GM19240 (cell line): ENCODE data around the gene ATP6V1G3.
"Not testable (repeated sequence)": the region's sequence is repeated elsewhere in the genome, so short reads cannot be mapped to it uniquely, and the experiment has no call there.

Experiments
- DNase-seq: peaks from one replicate; pipeline ENCODE4 v3.0.0; 2011; ENCODE audit warnings: low spot score; ENCODE audit not compliant: insufficient read length

Gene ATP6V1G3

GRCh38 chr1:198543670-198544260 is 3.3 kb upstream of the ATP6V1G3 start:
- no peak for DNase-seq

GRCh38 chr1:198542632-198543031 is 2.2 kb upstream of the ATP6V1G3 start:
- no peak for DNase-seq

- no peak for DNase-seq
Measured at GRCh38 chr1:198541737-198542136, 1.3 kb upstream of the ATP6V1G3 start.

GRCh38 chr1:198538579-198539364 is 1.7 kb downstream of the ATP6V1G3 start:
- no peak for DNase-seq

GRCh38 chr1:198535631-198536030 is 4.8 kb downstream of the ATP6V1G3 start:
- no peak for DNase-seq

GRCh38 chr1:198534548-198535418 is 5.7 kb downstream of the ATP6V1G3 start:
- DNase-seq: no peak

GRCh38 chr1:198531891-198532290 is 8.6 kb downstream of the ATP6V1G3 start:
- DNase-seq: no peak

GRCh38 chr1:198530953-198531352 is 9.5 kb downstream of the ATP6V1G3 start:
- no peak for DNase-seq

- DNase-seq: no peak
Measured at GRCh38 chr1:198529414-198529813, 11.1 kb downstream of the ATP6V1G3 start.

GRCh38 chr1:198528364-198528763 is 12.1 kb downstream of the ATP6V1G3 start:
- no peak for DNase-seq

- DNase-seq: no peak
Measured at GRCh38 chr1:198524556-198524955, 15.9 kb downstream of the ATP6V1G3 start.

GRCh38 chr1:198524127-198524526 is 16.4 kb downstream of the ATP6V1G3 start:
- DNase-seq: not testable (repeated sequence)

- no peak for DNase-seq
Measured at GRCh38 chr1:198523182-198523950, 17.1 kb downstream of the ATP6V1G3 start.

- DNase-seq: peak; percentile 13
Measured at GRCh38 chr1:198520524-198521254, 19.8 kb downstream of the ATP6V1G3 start.

GRCh38 chr1:198519639-198520501 is 20.6 kb downstream of the ATP6V1G3 start:
- no peak for DNase-seq

- no peak for DNase-seq
Measured at GRCh38 chr1:198517623-198518199, 22.8 kb downstream of the ATP6V1G3 start.

- no peak for DNase-seq
Measured at GRCh38 chr1:198500096-198500495, 40.4 kb downstream of the ATP6V1G3 start.

GRCh38 chr1:198499588-198499987 is 40.9 kb downstream of the ATP6V1G3 start:
- no peak for DNase-seq

- no peak for DNase-seq
Measured at GRCh38 chr1:198498881-198499280, 41.6 kb downstream of the ATP6V1G3 start.

GRCh38 chr1:198498103-198498385 is 42.4 kb downstream of the ATP6V1G3 start:
- no peak for DNase-seq
